BE2C (cell line): Measurements from ENCODE around the gene CSF2.

Experiments used
- DNase-seq: peaks from one replicate; pipeline ENCODE4 v3.0.0-alpha.2; 2020
- H3K27me3 ChIP-seq: fragments of 250-450 bp; sonication (Bioruptor Pico); 2 replicates; pipeline ENCODE4 v1.5.1; 2020; ENCODE audit warnings: mild to moderate bottlenecking
- H3K36me3 ChIP-seq: fragments of 250-450 bp; sonication (Bioruptor Pico); 2 replicates; pipeline ENCODE4 v1.5.1; 2020; ENCODE audit warnings: mild to moderate bottlenecking
- H3K4me1 ChIP-seq: fragments of 250-450 bp; sonication (Bioruptor Pico); 2 replicates; pipeline ENCODE4 v1.5.1; 2020
- H3K4me3 ChIP-seq: 2 replicates; pipeline ENCODE4 v1.5.1; 2011; ENCODE audit warnings: low read depth, low read length
- H3K9me3 ChIP-seq: fragments of 250-450 bp; sonication (Bioruptor Pico); 2 replicates; pipeline ENCODE4 v1.5.1; 2020
- CTCF ChIP-seq: IDR thresholded peaks from 2 replicates; pipeline ENCODE4 v1.5.1; 2012; ENCODE audit warnings: mild to moderate bottlenecking, low read depth, low read length

CSF2 gene

GRCh38 chr5:132099905-132100304 is 26.3 kb downstream of the CSF2 start:
- H3K9me3 ChIP-seq: no peaks in the 10 kb centered on the region
- no peaks in the 10 kb centered on the region for H3K36me3 ChIP-seq
- DNase-seq: no peak
- peaks cover 23% of the 10 kb centered on the region for H3K4me1 ChIP-seq
- H3K27me3 ChIP-seq: no peaks in the 10 kb centered on the region
- no peak overlapping the region for H3K4me3 ChIP-seq
- no peak for TF ChIP-seq CTCF

- Histone ChIP-seq H3K4me3 (no peak overlapping the region), H3K4me1 (peaks cover 29% of the 10 kb centered on the region), H3K9me3 (no peaks in the 10 kb centered on the region), H3K36me3 (no peaks in the 10 kb centered on the region), H3K27me3 (no peaks in the 10 kb centered on the region)
- TF ChIP-seq CTCF: no peak
- DNase-seq: no peak
Measured at GRCh38 chr5:132100672-132101261, 27.2 kb downstream of the CSF2 start.

- no peak for TF ChIP-seq CTCF
- peaks cover 29% of the 10 kb centered on the region for H3K4me1 ChIP-seq
- H3K27me3 ChIP-seq: no peaks in the 10 kb centered on the region
- no peaks in the 10 kb centered on the region for H3K9me3 ChIP-seq
- no peak for DNase-seq
- H3K4me3 ChIP-seq: no peak overlapping the region
- H3K36me3 ChIP-seq: no peaks in the 10 kb centered on the region
Measured at GRCh38 chr5:132101385-132101880, 27.8 kb downstream of the CSF2 start.

- Histone ChIP-seq H3K36me3 (no peaks in the 10 kb centered on the region), H3K27me3 (no peaks in the 10 kb centered on the region), H3K9me3 (no peaks in the 10 kb centered on the region), H3K4me1 (peaks cover 29% of the 10 kb centered on the region), H3K4me3 (no peak overlapping the region)
- DNase-seq: no peak
- TF ChIP-seq CTCF: no peak
Measured at GRCh38 chr5:132102101-132102701, 28.6 kb downstream of the CSF2 start.

GRCh38 chr5:132102944-132103331 is 29.3 kb downstream of the CSF2 start:
- TF ChIP-seq CTCF: no peak
- Histone ChIP-seq H3K4me3 (no peak overlapping the region), H3K4me1 (peaks cover 29% of the 10 kb centered on the region), H3K27me3 (no peaks in the 10 kb centered on the region), H3K9me3 (no peaks in the 10 kb centered on the region), H3K36me3 (no peaks in the 10 kb centered on the region)
- DNase-seq: no peak

GRCh38 chr5:132103332-132103951 is 29.9 kb downstream of the CSF2 start:
- no peak for TF ChIP-seq CTCF
- H3K27me3 ChIP-seq: no peaks in the 10 kb centered on the region
- no peak overlapping the region for H3K4me3 ChIP-seq
- H3K36me3 ChIP-seq: no peaks in the 10 kb centered on the region
- peak; percentile 88 for DNase-seq
- H3K9me3 ChIP-seq: no peaks in the 10 kb centered on the region
- H3K4me1 ChIP-seq: peaks cover 29% of the 10 kb centered on the region
